Progenitor cell of endocrine pancreas (in vitro differentiated cells): Measurements from ENCODE around the gene TOMM70. TPM values are rescaled to one million over a fixed set of nuclear protein-coding genes. Genes with fewer than 3 reads are reported as not detected.
"Not testable (repeated sequence)": the region's sequence is repeated elsewhere in the genome, so short reads cannot be mapped to it uniquely, and the experiment has no call there.

Experiments
- DNase-seq: peaks from one replicate; pipeline ENCODE4 v3.0.0; 2021; ENCODE audit warnings: low spot score; ENCODE audit not compliant: unreplicated experiment
- H3K27ac Mint-ChIP-seq: 2 replicates; pipeline ENCODE4 v1.8.0; 2021; ENCODE audit warnings: mild to moderate bottlenecking, moderate library complexity, mixed read lengths
- H3K27me3 Mint-ChIP-seq: 2 replicates; pipeline ENCODE4 v1.8.0; 2021; ENCODE audit warnings: mixed read lengths
- H3K36me3 Mint-ChIP-seq: 2 replicates; pipeline ENCODE4 v1.8.0; 2022; ENCODE audit warnings: mixed read lengths; ENCODE audit not compliant: insufficient read depth
- H3K4me1 Mint-ChIP-seq: 2 replicates; pipeline ENCODE4 v1.8.0; 2021; ENCODE audit warnings: low read depth, mixed read lengths
- H3K4me3 Mint-ChIP-seq: 2 replicates; pipeline ENCODE4 v1.8.0; 2021; ENCODE audit warnings: low read depth, mild to moderate bottlenecking, moderate library complexity, mixed read lengths
- H3K9me3 Mint-ChIP-seq: 2 replicates; pipeline ENCODE4 v1.8.0; 2021; ENCODE audit warnings: low read depth, mixed read lengths
- CTCF ChIP-seq: fragments of 200-600 bp; sonication (generic); IDR thresholded peaks from one replicate; pipeline ENCODE4 v1.5.0; 2021; ENCODE audit warnings: antibody characterized with exemption, mild to moderate bottlenecking; ENCODE audit not compliant: unreplicated experiment
- total RNA-seq: library from RNA; stranded (reverse); gene quantifications from 2 replicates; pipeline ENCODE4 v1.2.1, GENCODE V29; 2021

Gene TOMM70
- total RNA-seq, 1 donor from 2014 or later: 41.8 TPM

- H3K27me3 Mint-ChIP-seq: no peaks in the 10 kb centered on the region
- peaks cover 15% of the 10 kb centered on the region for H3K36me3 Mint-ChIP-seq
- H3K4me3 Mint-ChIP-seq: no peak overlapping the region
- DNase-seq: no peak
- peaks cover 3% of the 10 kb centered on the region for H3K9me3 Mint-ChIP-seq
- no peak for TF ChIP-seq CTCF
- H3K27ac Mint-ChIP-seq: peak overlapping the region; percentile 63
- H3K4me1 Mint-ChIP-seq: peaks cover 3% of the 10 kb centered on the region
These were observed 42.5 kb downstream of the TOMM70 start for GRCh38 chr3:100358413-100358812.

GRCh38 chr3:100354850-100355249, 46.0 kb downstream of the TOMM70 start:
- H3K4me3 Mint-ChIP-seq: no peak overlapping the region

GRCh38 chr3:100352296-100353231, 48.3 kb downstream of the TOMM70 start:
- no peaks in the 10 kb centered on the region for H3K4me1 Mint-ChIP-seq
- DNase-seq: no peak
- peaks cover 41% of the 10 kb centered on the region for H3K36me3 Mint-ChIP-seq
- H3K27me3 Mint-ChIP-seq: no peaks in the 10 kb centered on the region
- no peak overlapping the region for H3K27ac Mint-ChIP-seq
- no peak overlapping the region for H3K4me3 Mint-ChIP-seq
- TF ChIP-seq CTCF: no peak
- H3K9me3 Mint-ChIP-seq: no peaks in the 10 kb centered on the region

More at GRCh38 chr3:100354850-100355249, 46.0 kb downstream of the TOMM70 start:
- peaks cover 33% of the 10 kb centered on the region for H3K36me3 Mint-ChIP-seq
- H3K27ac Mint-ChIP-seq: no peak overlapping the region
- TF ChIP-seq CTCF: no peak
- no peaks in the 10 kb centered on the region for H3K4me1 Mint-ChIP-seq
- no peaks in the 10 kb centered on the region for H3K9me3 Mint-ChIP-seq
- H3K27me3 Mint-ChIP-seq: no peaks in the 10 kb centered on the region
- no peak for DNase-seq

GRCh38 chr3:100351770-100352169, 49.1 kb downstream of the TOMM70 start:
- H3K4me1 Mint-ChIP-seq, H3K27ac Mint-ChIP-seq, DNase-seq, H3K4me3 Mint-ChIP-seq, H3K9me3 Mint-ChIP-seq, H3K27me3 Mint-ChIP-seq: not testable (repeated sequence)
- H3K36me3 Mint-ChIP-seq: peaks cover 43% of the 10 kb centered on the region

- no peak overlapping the region for H3K4me3 Mint-ChIP-seq
These were observed 52.2 kb downstream of the TOMM70 start for GRCh38 chr3:100348727-100349126.

More at GRCh38 chr3:100348727-100349126, 52.2 kb downstream of the TOMM70 start:
- Mint-ChIP-seq H3K27ac (no peak overlapping the region), H3K4me1 (no peaks in the 10 kb centered on the region), H3K9me3 (no peaks in the 10 kb centered on the region), H3K36me3 (peaks cover 45% of the 10 kb centered on the region), H3K27me3 (no peaks in the 10 kb centered on the region)
- DNase-seq: no peak
- no peak for TF ChIP-seq CTCF
